Testis (tissue), 2 donors: Measurements from ENCODE around the gene P2RX1.

ENCODE experiments used
- CTCF ChIP-seq, 3 experiments: fragments of 450-650 bp in 2 of 3; fragments of 200-600 bp in 1 of 3; sonication (generic) in 1 of 3; IDR thresholded peaks; one replicate each; pipeline ENCODE4 v1.5.1; 2016 to 2019; ENCODE audit warnings: antibody characterized with exemption in 3 of 3, mild to moderate bottlenecking in 2 of 3, moderate library complexity in 1 of 3
- POLR2A ChIP-seq: fragments of 450-650 bp; IDR thresholded peaks from one replicate; pipeline ENCODE4 v1.6.1; 2017; ENCODE audit warnings: antibody characterized with exemption, mild to moderate bottlenecking, moderate library complexity

DNA sequence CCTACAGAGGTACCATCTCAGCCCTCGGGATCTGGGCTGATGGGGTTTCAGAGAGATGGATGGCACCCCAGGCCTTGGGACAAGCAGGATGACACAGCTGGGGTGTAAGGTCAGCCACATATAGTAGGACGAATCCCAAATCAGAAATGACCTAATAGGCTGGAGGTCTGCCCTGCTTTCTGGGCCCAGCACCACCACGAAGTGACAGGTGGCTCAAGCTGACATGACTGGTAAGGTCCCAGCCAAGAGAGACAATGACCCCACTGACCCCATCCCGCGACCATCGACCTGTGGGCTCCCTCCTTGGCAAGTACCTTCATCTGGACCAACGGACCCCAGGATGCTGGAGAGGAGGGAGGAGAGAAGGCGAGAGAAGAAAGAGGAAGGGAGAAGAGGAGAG is 39.0 kb downstream of the P2RX1 start:
- TF ChIP-seq CTCF (IDR thresholded peaks at IDR 0.05) (no peak), POLR2A (no peak)
